Measurements from ENCODE around the gene CPEB1. TPM values are rescaled to one million over a fixed set of nuclear protein-coding genes. Genes with fewer than 3 reads are reported as not detected.

Gene CPEB1
- total and polyA plus RNA-seq, 2 donors (not counting 1 experiment from before 2014, with no cell fraction given): 0.19 to 0.62 TPM

DNA sequence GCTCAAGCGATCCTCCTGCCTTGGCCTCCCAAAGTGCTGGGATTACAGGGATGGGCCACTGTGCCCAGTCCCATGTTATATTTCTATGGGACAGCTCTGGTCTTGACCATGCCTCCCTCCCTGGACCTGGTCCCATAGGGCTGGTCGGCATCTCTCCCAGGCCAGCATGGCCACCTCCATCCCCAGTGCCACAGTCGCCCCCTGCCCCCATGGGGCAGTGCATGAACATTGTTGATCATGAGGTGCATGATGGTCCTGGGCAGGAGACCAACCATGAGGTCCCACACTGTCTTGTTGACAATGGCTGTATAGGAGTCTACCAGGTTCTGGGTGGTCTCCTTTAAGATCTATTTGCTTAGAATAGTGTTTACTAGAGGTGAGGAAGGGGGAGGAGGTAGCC, 113.4 kb downstream of the CPEB1 start:
- CTCF ChIA-PET: no interaction called here
- Histone ChIP-seq H4K20me1 (ENCODE audit: control insufficient read depth, insufficient read depth, low read length, poor library complexity, severe bottlenecking) (peaks cover 11% of the 10 kb centered on the region), H3K79me2 (ENCODE audit: control insufficient read depth, insufficient read depth, low read length) (no peaks in the 10 kb centered on the region), H2AFZ (ENCODE audit: insufficient read depth, low read depth, low read length, poor library complexity, severe bottlenecking) (no peak overlapping the region), H3K27ac (ENCODE audit: low read length in 2 of 2) (no peak overlapping the region), H3K4me1 (ENCODE audit: control insufficient read depth in 2 of 2, insufficient read depth in 2 of 2, low read length in 2 of 2) (peaks cover 4 to 17% of the 10 kb centered on the region in 2 donors), H3K9ac (ENCODE audit: low read length) (no peak overlapping the region), H3K9me3 (ENCODE audit: control extremely low read depth in 1 of 3, control insufficient read depth in 2 of 3, insufficient read depth in 1 of 3, low read length in 2 of 3) (no peaks in the 10 kb centered on the region), H3K27me3 (replicated peaks in 1 of 4; ENCODE audit: control extremely low read depth in 1 of 4, control insufficient read depth in 3 of 4, insufficient read depth in 4 of 4, low read length in 3 of 4) (no peaks in the 10 kb centered on the region), H3K4me3 (ENCODE audit: control extremely low read depth in 1 of 5, extremely low read depth in 1 of 5, insufficient read depth in 1 of 5, low read depth in 2 of 5, low read length in 4 of 5) (no peak overlapping the region), H3K36me3 (replicated peaks in 1 of 2; ENCODE audit: control extremely low read depth in 1 of 2, control insufficient read depth in 1 of 2, extremely low read depth in 1 of 2, insufficient read depth in 2 of 2, low read length in 1 of 2) (peaks cover 0 to 34% of the 10 kb centered on the region in 2 experiments), H3K4me2 (replicated peaks; ENCODE audit: low read depth, low read length, poor library complexity, severe bottlenecking) (no peak overlapping the region)
- Mint-ChIP-seq H3K27me3 (no peaks in the 10 kb centered on the region), H3K27ac (no peak overlapping the region), H3K4me3 (no peak overlapping the region), H3K9me3 (ENCODE audit: insufficient read depth) (no peaks in the 10 kb centered on the region), H3K4me1 (peaks cover 18% of the 10 kb centered on the region)
- intact Hi-C loops (cut with micrococcal nuclease): no loop called here
- no peak for TF ChIP-seq EZH2 (IDR thresholded peaks at IDR 0.05; ENCODE audit: borderline replicate concordance, insufficient read depth, low read depth, low read length, poor library complexity, severe bottlenecking)
- TF ChIP-seq, protein P1, sequence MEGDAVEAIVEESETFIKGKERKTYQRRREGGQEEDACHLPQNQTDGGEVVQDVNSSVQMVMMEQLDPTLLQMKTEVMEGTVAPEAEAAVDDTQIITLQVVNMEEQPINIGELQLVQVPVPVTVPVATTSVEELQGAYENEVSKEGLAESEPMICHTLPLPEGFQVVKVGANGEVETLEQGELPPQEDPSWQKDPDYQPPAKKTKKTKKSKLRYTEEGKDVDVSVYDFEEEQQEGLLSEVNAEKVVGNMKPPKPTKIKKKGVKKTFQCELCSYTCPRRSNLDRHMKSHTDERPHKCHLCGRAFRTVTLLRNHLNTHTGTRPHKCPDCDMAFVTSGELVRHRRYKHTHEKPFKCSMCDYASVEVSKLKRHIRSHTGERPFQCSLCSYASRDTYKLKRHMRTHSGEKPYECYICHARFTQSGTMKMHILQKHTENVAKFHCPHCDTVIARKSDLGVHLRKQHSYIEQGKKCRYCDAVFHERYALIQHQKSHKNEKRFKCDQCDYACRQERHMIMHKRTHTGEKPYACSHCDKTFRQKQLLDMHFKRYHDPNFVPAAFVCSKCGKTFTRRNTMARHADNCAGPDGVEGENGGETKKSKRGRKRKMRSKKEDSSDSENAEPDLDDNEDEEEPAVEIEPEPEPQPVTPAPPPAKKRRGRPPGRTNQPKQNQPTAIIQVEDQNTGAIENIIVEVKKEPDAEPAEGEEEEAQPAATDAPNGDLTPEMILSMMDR (IDR thresholded peaks at IDR 0.05): no peak
- WGBS (ENCODE audit: insufficient coverage): 100% methylated on average over 2 of the region's 3 CpGs
- no peak for ATAC-seq (ENCODE audit: low read depth)
- POLR2A ChIA-PET: no interaction called here
- DNase-seq: no peak

DNA sequence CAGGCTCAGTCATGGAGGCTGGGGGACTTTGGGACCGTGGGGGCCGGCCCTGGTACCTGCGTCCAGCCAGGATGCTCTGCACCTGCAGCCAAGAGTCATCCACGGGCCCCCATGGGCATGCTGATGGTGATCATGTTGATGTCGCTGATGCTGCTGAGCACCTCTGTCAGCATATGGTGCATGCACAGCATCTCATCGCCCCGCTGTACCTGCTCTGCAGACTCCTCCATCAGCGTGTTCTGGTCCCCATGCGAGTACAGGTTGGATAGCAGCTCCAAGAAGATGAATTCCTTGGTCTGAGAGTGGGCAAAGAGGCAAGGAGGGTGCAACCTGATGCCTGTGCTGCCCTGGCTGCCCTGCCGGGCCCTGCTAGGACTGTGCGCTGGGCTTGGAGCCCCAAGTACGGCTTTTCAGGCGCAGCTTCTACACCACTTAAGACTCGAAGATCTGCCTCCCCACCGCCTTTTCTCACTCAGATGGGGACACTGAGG, 114.1 kb downstream of the CPEB1 start:
- Mint-ChIP-seq H3K4me3 (no peak overlapping the region), H3K9me3 (ENCODE audit: insufficient read depth) (no peaks in the 10 kb centered on the region), H3K27ac (no peak overlapping the region), H3K27me3 (no peaks in the 10 kb centered on the region), H3K4me1 (peaks cover 13% of the 10 kb centered on the region)
- CTCF ChIA-PET: interaction anchor here (0.6 to 3.4 kb wide), 2 partner anchors 9 to 257 kb away, joined by 3 to 52 read pairs; partner anchors contain the start of gene RPS17
- TF ChIP-seq EZH2 (IDR thresholded peaks at IDR 0.05; ENCODE audit: borderline replicate concordance, insufficient read depth, low read depth, low read length, poor library complexity, severe bottlenecking): no peak
- TF ChIP-seq, protein P1 (IDR thresholded peaks at IDR 0.05): no peak
- no peak overlapping the region for H3K4me2 ChIP-seq (replicated peaks; ENCODE audit: low read depth, low read length, poor library complexity, severe bottlenecking)
- H3K4me3 ChIP-seq (ENCODE audit: control extremely low read depth in 1 of 5, extremely low read depth in 1 of 5, insufficient read depth in 1 of 5, low read depth in 2 of 5, low read length in 4 of 5): no peak overlapping the region
- peaks cover 0 to 27% of the 10 kb centered on the region in 2 experiments for H3K36me3 ChIP-seq (replicated peaks in 1 of 2; ENCODE audit: control extremely low read depth in 1 of 2, control insufficient read depth in 1 of 2, extremely low read depth in 1 of 2, insufficient read depth in 2 of 2, low read length in 1 of 2)
- no peak overlapping the region for H3K27ac ChIP-seq (ENCODE audit: low read length in 2 of 2)
- no peak for DNase-seq
- ATAC-seq (ENCODE audit: low read depth): no peak
- peaks cover 4% of the 10 kb centered on the region for H4K20me1 ChIP-seq (ENCODE audit: control insufficient read depth, insufficient read depth, low read length, poor library complexity, severe bottlenecking)
- H3K9me3 ChIP-seq (ENCODE audit: control extremely low read depth in 1 of 3, control insufficient read depth in 2 of 3, insufficient read depth in 1 of 3, low read length in 2 of 3): no peaks in the 10 kb centered on the region
- H3K4me1 ChIP-seq (ENCODE audit: control insufficient read depth in 2 of 2, insufficient read depth in 2 of 2, low read length in 2 of 2): peaks cover 4 to 10% of the 10 kb centered on the region in 2 donors
- H2AFZ ChIP-seq (ENCODE audit: insufficient read depth, low read depth, low read length, poor library complexity, severe bottlenecking): no peak overlapping the region
- POLR2A ChIA-PET: no interaction called here
- 97% methylated on average over 15 of the region's 15 CpGs for WGBS (ENCODE audit: insufficient coverage)
- no peak overlapping the region for H3K9ac ChIP-seq (ENCODE audit: low read length)
- H3K27me3 ChIP-seq (replicated peaks in 1 of 4; ENCODE audit: control extremely low read depth in 1 of 4, control insufficient read depth in 3 of 4, insufficient read depth in 4 of 4, low read length in 3 of 4): no peaks in the 10 kb centered on the region
- intact Hi-C loops (cut with micrococcal nuclease): no loop called here
- H3K79me2 ChIP-seq (ENCODE audit: control insufficient read depth, insufficient read depth, low read length): no peaks in the 10 kb centered on the region

Measured in B cell (primary cell).